Small intestine (tissue), 7 donors: ENCODE results near the gene SLC38A3. TPM values are rescaled to one million over a fixed set of nuclear protein-coding genes. Genes with fewer than 3 reads are reported as not detected.

ENCODE experiments used
- DNase-seq, 2 donors: peaks; one replicate each; pipeline versions ENCODE4 v3.0.0 to v3.0.0-alpha.2; 2013
- FAIRE-seq: peaks from 2 replicates; lab custom pipeline; 2012; peaks lifted over from hg19 to GRCh38; lab: Jason Lieb, UNC
- H3K27ac ChIP-seq, 3 donors: one replicate each; pipeline ENCODE4 v1.5.1; 2013; ENCODE audit warnings: low read length in 2 of 3, mild to moderate bottlenecking in 2 of 3, control low read depth in 1 of 3, inconsistent platforms in 1 of 3, low read depth in 1 of 3, moderate library complexity in 1 of 3
- H3K27me3 ChIP-seq, 3 donors: one replicate each; pipeline ENCODE4 v1.6.1; 2013; ENCODE audit warnings: low read length in 3 of 3, inconsistent platforms in 1 of 3; ENCODE audit not compliant: control insufficient read depth in 3 of 3, insufficient read depth in 3 of 3
- H3K36me3 ChIP-seq, 3 donors: one replicate each; pipeline ENCODE4 v1.6.1; 2013; ENCODE audit warnings: low read length in 3 of 3, inconsistent platforms in 1 of 3, low read depth in 1 of 3, mild to moderate bottlenecking in 1 of 3, moderate library complexity in 1 of 3; ENCODE audit not compliant: control insufficient read depth in 3 of 3, insufficient read depth in 2 of 3
- H3K4me1 ChIP-seq, 3 donors: one replicate each; pipeline ENCODE4 v1.6.1; 2013; ENCODE audit warnings: low read length in 2 of 3, inconsistent platforms in 1 of 3, low read depth in 1 of 3, mild to moderate bottlenecking in 1 of 3, moderate library complexity in 1 of 3; ENCODE audit not compliant: control insufficient read depth in 3 of 3, insufficient read depth in 2 of 3
- H3K4me3 ChIP-seq, 3 donors: one replicate each; pipeline ENCODE4 v1.5.1; 2013; ENCODE audit warnings: low read length in 3 of 3, control low read depth in 1 of 3, inconsistent platforms in 1 of 3, low read depth in 1 of 3, mild to moderate bottlenecking in 1 of 3, moderate library complexity in 1 of 3
- H3K9me3 ChIP-seq, 2 donors: one replicate each; pipeline ENCODE4 v1.6.1; 2013; ENCODE audit warnings: low read depth in 1 of 2, low read length in 1 of 2; ENCODE audit not compliant: control insufficient read depth in 2 of 2, insufficient read depth in 1 of 2
- WGBS, 3 donors: extraction: QIAGEN DNeasy Blood & Tissue Kit; methylation state at CpG; one replicate each; pipeline ENCODE4 v1.1.7; 2013; 5-methylcytosine and 5-hydroxymethylcytosine counted together
- polyA plus RNA-seq, 4 donors: library from polyadenylated mRNA; stranded (reverse) in 3 of 4; unstranded in 1 of 4; fragments of 200-250 nt in 3 of 4; fragments of 120-200 nt in 1 of 4; gene quantifications; one replicate each; pipeline versions ENCODE4 v1.2.1 to v1.2.3, GENCODE V29; 2013
- donor health status: healthy with polysubstance abuse.
- donor health status: control.
- donor health status: control.
- donor health status: Bipolar disorder and iron deficiency.
- donor health status: healthy.

The SLC38A3 gene
- polyA plus RNA-seq, 4 donors = 2.1 to 2.4 TPM; not detected in 2

DNA sequence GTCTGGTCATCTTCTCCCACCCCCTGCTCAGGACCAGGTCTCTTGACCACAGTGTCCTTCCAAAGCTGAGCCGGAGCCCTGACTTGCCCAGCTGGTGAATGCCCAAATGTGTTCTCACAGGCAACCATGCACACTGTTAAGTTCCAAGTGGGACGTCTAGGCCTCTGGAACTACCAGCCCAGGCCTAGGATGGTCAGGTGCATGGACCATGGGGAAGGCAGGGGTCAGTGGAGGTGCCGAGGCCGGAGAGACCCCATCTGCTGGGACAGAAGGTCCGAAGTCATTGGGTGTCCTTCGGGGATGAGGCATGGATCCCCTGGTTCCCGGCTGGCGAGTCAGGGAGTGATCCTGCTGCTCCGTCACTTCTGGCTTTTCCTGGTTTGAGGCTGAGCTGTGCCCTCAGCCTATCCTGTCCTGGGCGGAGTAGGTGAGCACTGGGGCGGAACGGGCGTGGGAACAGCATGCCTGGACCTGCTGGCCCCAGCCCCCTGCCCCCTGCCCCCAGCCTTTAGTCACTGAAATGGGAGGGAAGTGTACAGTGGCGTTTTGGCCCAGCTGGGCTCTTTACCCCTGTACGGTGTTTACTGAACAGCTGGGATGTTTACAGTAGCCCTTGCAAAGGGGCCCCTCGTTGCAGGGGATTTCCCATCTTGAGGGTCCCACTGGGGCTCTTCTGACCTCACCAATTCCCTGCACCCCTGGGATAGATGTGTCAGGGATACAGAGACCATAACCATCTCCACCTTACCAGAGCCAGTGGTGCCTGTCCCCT, 37.8 kb upstream of the SLC38A3 start:
- FAIRE-seq (no peak), DNase-seq (peak in 1 of 2 donors; percentile 81)
- peaks cover 0 to 26% (median 0%) of the 10 kb centered on the region in 3 donors for H3K36me3 ChIP-seq
- peaks cover 0 to 43% (median 0%) of the 10 kb centered on the region in 3 donors for H3K27me3 ChIP-seq
- H3K9me3 ChIP-seq = no peaks in the 10 kb centered on the region
- no peak overlapping the region for H3K4me3 ChIP-seq
- H3K4me1 ChIP-seq = peaks cover 9 to 43% (median 14%) of the 10 kb centered on the region in 3 donors
- WGBS, 3 donors = 25 to 45% (median 34%) methylated on average over 15 to 16 of the region's 16 CpGs
- H3K27ac ChIP-seq = peak overlapping the region in 1 of 3 donors; percentile 76

DNA sequence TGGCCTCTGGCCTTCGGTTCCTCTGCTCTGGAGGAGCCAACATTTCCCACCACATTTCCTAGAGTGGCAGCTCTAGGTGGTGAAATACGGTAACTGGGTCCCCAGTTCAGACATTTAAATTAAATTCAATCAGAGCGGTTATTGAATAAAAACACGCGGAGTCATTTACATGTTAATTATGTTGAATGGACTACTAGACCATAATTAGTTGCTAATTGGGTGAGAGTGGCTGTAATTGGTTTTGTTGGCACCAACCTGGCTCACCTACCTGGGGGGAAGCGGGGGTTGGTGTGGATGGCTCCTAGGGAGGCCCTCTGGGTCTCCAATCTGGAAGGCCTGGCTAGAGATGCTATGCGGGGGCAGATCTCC, 37.2 kb upstream of the SLC38A3 start:
- Histone ChIP-seq H3K4me3 (no peak overlapping the region), H3K9me3 (no peaks in the 10 kb centered on the region), H3K27ac (peak overlapping the region in 1 of 3 donors; percentile 76), H3K36me3 (peaks cover 0 to 24% (median 0%) of the 10 kb centered on the region in 3 donors), H3K4me1 (peaks cover 13 to 43% (median 14%) of the 10 kb centered on the region in 3 donors), H3K27me3 (peaks cover 0 to 47% (median 0%) of the 10 kb centered on the region in 3 donors)
- FAIRE-seq (no peak), DNase-seq (no peak)
- 84 to 85% (median 84%) methylated on average over 7 of the region's 7 CpGs for WGBS, 3 donors

DNA sequence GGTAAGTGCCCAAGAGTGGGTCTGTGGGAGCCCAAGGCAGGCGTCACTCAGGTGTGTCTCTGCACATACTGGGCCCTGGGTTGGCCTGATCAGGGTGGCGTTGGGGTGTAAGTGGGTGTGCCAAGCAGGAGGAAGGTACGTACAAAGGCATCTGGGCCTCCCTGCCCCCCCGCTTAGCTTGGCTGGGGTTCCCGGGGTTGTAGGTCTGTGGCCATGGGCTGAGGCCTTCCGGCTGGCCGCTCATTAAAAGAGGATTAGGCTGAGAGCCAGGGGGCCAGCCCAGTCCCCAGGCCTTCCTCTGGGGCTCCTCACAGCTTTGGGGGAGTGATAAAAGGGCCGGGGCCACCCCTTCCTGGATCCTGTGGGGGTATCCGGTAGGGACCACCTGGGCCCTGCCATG, 36.7 kb upstream of the SLC38A3 start:
- H3K9me3 ChIP-seq = no peaks in the 10 kb centered on the region
- WGBS, 3 donors = 34 to 43% (median 42%) methylated on average over 9 of the region's 9 CpGs
- H3K4me3 ChIP-seq = no peak overlapping the region
- FAIRE-seq (no peak), DNase-seq (no peak)
- peaks cover 0 to 19% (median 0%) of the 10 kb centered on the region in 3 donors for H3K36me3 ChIP-seq
- peaks cover 13 to 40% (median 14%) of the 10 kb centered on the region in 3 donors for H3K4me1 ChIP-seq
- H3K27ac ChIP-seq = peak overlapping the region in 1 of 3 donors; percentile 76
- peaks cover 0 to 42% (median 0%) of the 10 kb centered on the region in 3 donors for H3K27me3 ChIP-seq

DNA sequence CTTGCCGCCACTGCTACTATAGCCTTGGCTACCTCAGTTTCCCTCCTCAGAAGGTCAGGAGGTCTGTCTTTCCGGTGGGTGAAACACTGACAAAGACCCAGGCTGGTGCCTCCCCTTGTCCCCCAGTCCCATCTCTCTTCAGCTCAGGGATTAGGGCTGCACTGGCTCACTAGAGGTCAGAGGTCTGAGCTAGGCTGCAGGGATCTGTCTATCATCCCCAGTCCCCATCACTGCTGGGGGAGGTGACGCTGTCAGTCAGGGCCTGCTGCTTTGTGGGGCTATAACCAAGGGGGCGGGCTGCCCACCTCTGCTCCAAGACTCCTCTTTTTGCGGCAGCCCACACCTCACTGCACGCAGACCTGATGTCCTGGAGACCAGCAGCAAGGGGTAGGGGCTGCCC, 36.3 kb upstream of the SLC38A3 start:
- Histone ChIP-seq H3K27me3 (peaks cover 0 to 42% (median 0%) of the 10 kb centered on the region in 3 donors), H3K36me3 (peaks cover 0 to 18% (median 0%) of the 10 kb centered on the region in 3 donors), H3K27ac (peak overlapping the region in 1 of 3 donors; percentile 75), H3K4me3 (no peak overlapping the region), H3K9me3 (no peaks in the 10 kb centered on the region), H3K4me1 (peaks cover 13 to 37% (median 14%) of the 10 kb centered on the region in 3 donors)
- FAIRE-seq = no peak
- no peak for DNase-seq
- WGBS, 3 donors = 83 to 88% (median 84%) methylated on average over 6 of the region's 6 CpGs

DNA sequence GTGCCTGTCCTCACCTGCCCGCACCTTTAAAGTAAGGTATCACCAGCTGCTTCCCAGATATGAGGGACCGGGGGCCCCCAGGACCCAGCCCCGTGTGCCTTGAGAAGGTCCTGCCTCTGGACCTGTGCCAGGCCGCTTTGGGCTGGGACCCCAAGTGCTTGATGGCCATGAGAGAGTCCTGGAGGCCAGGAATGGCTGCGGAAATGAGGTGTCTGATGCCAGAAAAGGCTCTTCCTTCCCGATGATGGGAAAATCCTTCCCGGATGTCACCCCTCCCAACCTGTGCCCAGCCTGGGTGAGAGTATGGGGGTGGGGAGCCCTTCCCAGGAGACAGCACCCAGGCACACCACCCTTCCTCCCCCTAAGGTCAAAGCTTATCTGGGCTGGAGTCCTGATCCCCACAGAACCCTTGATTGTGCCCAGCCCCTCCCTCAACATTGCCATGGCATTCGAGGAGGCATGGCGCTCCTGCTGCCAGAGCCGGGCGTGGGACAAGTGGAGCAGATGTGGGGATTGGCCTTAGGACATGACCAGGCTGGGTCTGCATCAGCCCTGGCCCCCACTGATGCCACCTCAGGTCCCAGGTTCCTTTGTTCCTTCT, 35.7 kb upstream of the SLC38A3 start:
- 38 to 68% (median 50%) methylated on average over 11 of the region's 11 CpGs for WGBS, 3 donors
- H3K36me3 ChIP-seq = peaks cover 0 to 23% (median 0%) of the 10 kb centered on the region in 3 donors
- no peak for DNase-seq
- H3K4me3 ChIP-seq = no peak overlapping the region
- no peak for FAIRE-seq
- H3K27ac ChIP-seq = peak overlapping the region in 1 of 3 donors; percentile 75
- peaks cover 0 to 40% (median 0%) of the 10 kb centered on the region in 3 donors for H3K27me3 ChIP-seq
- H3K4me1 ChIP-seq = peaks cover 13 to 32% (median 14%) of the 10 kb centered on the region in 3 donors
- no peaks in the 10 kb centered on the region for H3K9me3 ChIP-seq

DNA sequence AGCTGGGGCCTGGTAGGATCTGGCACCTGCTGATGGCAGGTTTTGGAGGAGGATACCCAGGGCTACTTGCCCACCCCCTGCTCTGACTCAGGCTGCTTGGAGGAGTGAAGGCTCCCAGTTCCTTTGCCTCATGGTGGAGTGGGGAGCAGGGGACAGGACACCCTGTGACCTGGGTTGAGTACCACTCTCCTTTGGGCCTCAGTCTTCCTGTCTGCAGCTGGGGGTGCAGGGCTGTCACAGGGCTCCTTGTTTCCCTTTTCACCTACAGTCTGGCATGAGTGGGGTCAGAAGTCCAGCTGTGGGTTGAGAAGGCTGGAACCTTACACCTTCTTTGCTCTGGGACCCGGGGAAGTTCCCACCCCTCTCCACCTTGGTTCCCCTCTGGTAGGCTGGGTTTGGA, 35.2 kb upstream of the SLC38A3 start:
- no peaks in the 10 kb centered on the region for H3K9me3 ChIP-seq
- DNase-seq (no peak), FAIRE-seq (no peak)
- H3K27ac ChIP-seq = peak overlapping the region in 1 of 3 donors; percentile 75
- peaks cover 13 to 27% (median 14%) of the 10 kb centered on the region in 3 donors for H3K4me1 ChIP-seq
- 43 to 78% (median 46%) methylated on average over 1 of the region's 1 CpG for WGBS, 3 donors
- peaks cover 0 to 27% (median 0%) of the 10 kb centered on the region in 3 donors for H3K36me3 ChIP-seq
- peaks cover 0 to 36% (median 0%) of the 10 kb centered on the region in 3 donors for H3K27me3 ChIP-seq
- H3K4me3 ChIP-seq = no peak overlapping the region

DNA sequence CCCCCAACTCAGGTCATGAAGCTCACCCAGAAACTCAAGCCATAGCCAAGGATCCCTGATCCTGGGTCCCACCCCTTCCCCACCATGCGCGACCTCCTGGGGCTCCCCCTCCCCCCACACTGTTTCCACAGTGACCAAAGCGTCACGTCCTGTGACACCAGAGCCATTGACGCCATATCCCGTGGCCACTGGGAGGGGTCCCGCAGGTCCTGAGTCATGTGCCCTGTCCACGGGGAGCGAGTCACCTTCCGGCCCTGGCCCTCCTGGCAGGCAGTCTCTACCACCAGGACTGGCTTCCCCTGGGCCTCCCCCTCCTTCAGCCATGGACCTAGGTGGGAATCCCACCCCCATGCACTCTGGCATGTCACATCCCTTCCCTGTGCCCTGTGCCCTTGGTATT, 34.4 kb upstream of the SLC38A3 start:
- no peak for FAIRE-seq

DNA sequence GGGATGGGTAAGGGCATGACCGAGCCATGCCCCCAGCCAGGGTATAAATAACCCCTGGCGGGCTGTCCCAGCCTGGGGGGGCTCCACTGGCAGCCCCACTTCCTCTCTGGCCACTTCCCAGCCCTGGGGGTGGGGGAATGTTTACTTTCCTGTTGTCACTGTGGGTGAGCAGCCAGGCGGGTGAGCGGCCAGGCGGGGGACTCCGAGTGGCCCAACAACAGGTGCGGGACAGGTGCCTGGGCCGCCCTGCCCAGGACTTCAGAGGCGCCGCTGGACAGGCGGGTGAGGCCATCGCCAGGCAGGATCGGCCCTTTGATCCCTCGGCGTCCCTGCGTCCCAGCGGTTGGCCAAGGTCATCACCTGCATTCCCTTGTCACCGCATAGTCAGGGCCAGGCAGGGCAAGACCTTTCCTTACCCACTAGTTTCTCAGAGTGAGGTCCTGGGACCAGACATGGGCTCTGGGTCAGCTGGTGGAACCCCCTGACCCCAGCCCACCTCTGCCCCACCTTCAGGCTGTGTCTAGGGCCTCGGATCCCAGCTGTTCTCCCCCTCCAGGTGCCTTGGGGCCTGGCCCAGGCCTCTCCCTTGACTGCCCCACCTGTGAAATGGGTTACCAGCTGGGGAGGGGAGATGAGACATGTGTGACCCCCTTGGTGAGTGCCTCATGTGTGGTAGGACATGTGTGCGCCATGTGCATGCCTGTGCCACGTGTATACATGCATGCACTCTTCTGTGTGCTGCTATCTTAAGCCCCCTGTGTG, 33.4 kb upstream of the SLC38A3 start:
- H3K36me3 ChIP-seq = peaks cover 0 to 38% (median 0%) of the 10 kb centered on the region in 3 donors
- H3K27me3 ChIP-seq = peaks cover 0 to 47% (median 0%) of the 10 kb centered on the region in 3 donors
- H3K4me1 ChIP-seq = peaks cover 6 to 10% (median 8%) of the 10 kb centered on the region in 3 donors
- peak overlapping the region in 1 of 3 donors; percentile 18 for H3K27ac ChIP-seq
- peak in 1 of 2 donors; percentile 65 for DNase-seq
- H3K9me3 ChIP-seq = no peaks in the 10 kb centered on the region
- WGBS, 3 donors = 18 to 60% (median 21%) methylated on average over 21 of the region's 21 CpGs
- no peak for FAIRE-seq
- H3K4me3 ChIP-seq = no peak overlapping the region

More for the DNA sequence above, 34.4 kb upstream of the SLC38A3 start:
- peaks cover 0 to 31% (median 0%) of the 10 kb centered on the region in 3 donors for H3K36me3 ChIP-seq
- peak overlapping the region in 1 of 3 donors; percentile 75 for H3K27ac ChIP-seq
- H3K27me3 ChIP-seq = peaks cover 0 to 42% (median 0%) of the 10 kb centered on the region in 3 donors
- H3K9me3 ChIP-seq = no peaks in the 10 kb centered on the region
- H3K4me1 ChIP-seq = peaks cover 10 to 18% (median 13%) of the 10 kb centered on the region in 3 donors
- WGBS, 3 donors = 73 to 76% (median 74%) methylated on average over 10 of the region's 10 CpGs
- no peak for DNase-seq
- H3K4me3 ChIP-seq = no peak overlapping the region
